Esophagus muscularis mucosa (tissue), 4 donors: ENCODE data around the gene CLEC9A.

ENCODE experiments used
- CTCF ChIP-seq, 3 experiments: fragments of 200-600 bp in 2 of 3; fragments of 450-650 bp in 1 of 3; sonication (generic) in 2 of 3; IDR thresholded peaks; one replicate each; pipeline ENCODE4 v1.5.1; 2017 to 2019; ENCODE audit warnings: antibody characterized with exemption in 3 of 3, mild to moderate bottlenecking in 2 of 3, moderate library complexity in 1 of 3
- EP300 ChIP-seq: sonication (generic); formaldehyde crosslinking; IDR thresholded peaks from one replicate; pipeline ENCODE4 v1.6.1; 2017; ENCODE audit warnings: antibody characterized with exemption
- POLR2A ChIP-seq: fragments of 450-650 bp; IDR thresholded peaks from one replicate; pipeline ENCODE4 v1.6.1; 2017; ENCODE audit warnings: antibody characterized with exemption, moderate library complexity, mild to moderate bottlenecking, low read depth
- POLR2AphosphoS5 ChIP-seq, 2 donors: sonication (generic); formaldehyde crosslinking; IDR thresholded peaks; one replicate each; pipeline ENCODE4 v1.6.1; 2017; ENCODE audit warnings: antibody characterized with exemption in 2 of 2

- no peak for TF ChIP-seq POLR2A
- TF ChIP-seq CTCF (IDR thresholded peaks at IDR 0.05) = no peak
- TF ChIP-seq POLR2AphosphoS5 (IDR thresholded peaks at IDR 0.05) = no peak
- TF ChIP-seq EP300 = no peak
These were observed 39.5 kb downstream of the CLEC9A start for GRCh38 chr12:10069976-10070375.
